HFF-Myc (cell line): Measurements from ENCODE around the gene PUS10.
A peak's percentile ranks its signal among the peaks of the same experiment; 100 is the strongest.

Source experiments
- DNase-seq: peaks from one replicate; pipeline ENCODE4 v3.0.0-alpha.2; 2011; ENCODE audit warnings: low read depth; ENCODE audit errors: extremely low read depth
- H3K4me3 ChIP-seq: replicated peaks from 2 replicates; pipeline ENCODE4 v1.5.1; 2011; ENCODE audit warnings: low read depth, mild to moderate bottlenecking, control low read depth, low read length
- CTCF ChIP-seq: IDR thresholded peaks from 2 replicates; pipeline ENCODE4 v1.5.1; 2012; ENCODE audit warnings: mild to moderate bottlenecking, low read depth, low read length, control low read depth; ENCODE audit errors: missing control alignments

The PUS10 gene

GRCh38 chr2:61011678-61012077, 6.4 kb downstream of the PUS10 start:
- no peak for TF ChIP-seq CTCF
- H3K4me3 ChIP-seq, result no peak overlapping the region
- DNase-seq, result no peak

DNA sequence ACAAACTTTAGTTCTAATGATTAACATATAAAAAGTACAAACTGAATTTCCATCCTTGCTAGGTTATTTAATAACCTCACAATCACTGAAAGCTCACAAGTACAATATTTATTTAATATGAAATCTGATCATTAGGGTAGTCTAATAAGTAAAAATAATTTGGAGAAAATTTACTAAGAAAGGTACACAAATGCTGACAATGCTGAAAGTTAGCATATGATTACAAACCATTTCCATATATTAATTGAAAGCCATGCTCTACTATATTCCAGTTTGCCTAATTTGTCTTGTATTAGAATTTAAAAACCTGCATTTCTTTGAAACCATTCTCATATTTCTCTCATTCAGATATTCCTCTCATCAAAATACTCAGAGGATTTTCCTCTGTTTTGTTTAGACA, 8.7 kb downstream of the PUS10 start:
- no peak for DNase-seq
- TF ChIP-seq CTCF, result no peak
- no peak overlapping the region for H3K4me3 ChIP-seq

GRCh38 chr2:61006486-61007105, 11.5 kb downstream of the PUS10 start:
- TF ChIP-seq CTCF, result no peak
- H3K4me3 ChIP-seq, result no peak overlapping the region
- DNase-seq, result no peak

GRCh38 chr2:61005736-61006135, 12.3 kb downstream of the PUS10 start:
- no peak for TF ChIP-seq CTCF
- no peak overlapping the region for H3K4me3 ChIP-seq
- DNase-seq, result no peak

- DNase-seq, result peak; percentile 52
- no peak overlapping the region for H3K4me3 ChIP-seq
- peak; percentile 37 for TF ChIP-seq CTCF
These were observed 19.2 kb downstream of the PUS10 start for GRCh38 chr2:60998628-60999545.

DNA sequence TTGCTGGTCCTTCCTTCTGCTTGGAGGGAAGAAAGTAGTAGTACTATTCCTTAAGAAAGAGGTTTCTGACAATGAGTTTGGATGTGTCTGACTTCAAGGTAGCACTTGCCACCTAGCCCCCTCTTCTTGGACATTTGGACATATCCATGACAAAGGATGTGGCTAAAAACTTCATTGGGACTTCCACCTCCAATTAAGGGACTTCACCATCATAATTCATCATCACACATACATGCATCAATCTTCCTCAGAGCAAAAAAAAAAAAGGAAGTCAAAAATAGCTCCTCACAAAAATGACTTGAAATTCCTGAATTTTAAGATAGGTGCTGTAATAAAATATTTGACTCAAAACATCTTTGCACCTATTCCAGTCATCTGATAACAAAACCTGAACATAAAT, 23.9 kb downstream of the PUS10 start:
- DNase-seq, result no peak
- H3K4me3 ChIP-seq, result no peak overlapping the region
- no peak for TF ChIP-seq CTCF
